ENCODE data around the gene CWF19L1. TPM values are rescaled to one million over a fixed set of nuclear protein-coding genes. Genes with fewer than 3 reads are reported as not detected.
"Not testable (repeated sequence)": the region's sequence is repeated elsewhere in the genome, so short reads cannot be mapped to it uniquely, and the experiment has no call there.

Gene CWF19L1
- polyA plus RNA-seq (2012; ENCODE audit: missing spikeins): 24.7 TPM

GRCh38 chr10:100267239-100268104, at the start of gene CWF19L1:
Gene CWF19L1, minus strand, starts transcription at chr10:100267638. Its CDS starts 45 bp downstream, at chr10:100267593.
- peak; percentile 45 for DNase-seq (ENCODE audit: insufficient read length)
- peak; percentile 66; the same call in 1 of the 2 replicates for TF ChIP-seq POLR2AphosphoS5 (IDR thresholded peaks at IDR 0.05; ENCODE audit: low read depth, low read length)
- peak; percentile 68 for TF ChIP-seq POLR2A (IDR thresholded peaks at IDR 0.05; ENCODE audit: low read depth, low read length)
- TF ChIP-seq TAF1 (IDR thresholded peaks at IDR 0.05; ENCODE audit: borderline replicate concordance, low read depth, low read length): peak; percentile 64
- peak; percentile 94 for FAIRE-seq

GRCh38 chr10:100315615-100316014, 48.2 kb upstream of the CWF19L1 start:
- TF ChIP-seq TAF1 (IDR thresholded peaks at IDR 0.05; ENCODE audit: borderline replicate concordance, low read depth, low read length) (no peak), POLR2AphosphoS5 (IDR thresholded peaks at IDR 0.05; ENCODE audit: low read depth, low read length) (no peak), POLR2A (IDR thresholded peaks at IDR 0.05; ENCODE audit: low read depth, low read length) (no peak)
- FAIRE-seq: no peak
- no peak for DNase-seq (ENCODE audit: insufficient read length)

GRCh38 chr10:100311298-100311697, 43.9 kb upstream of the CWF19L1 start:
- DNase-seq (ENCODE audit: insufficient read length) (no peak), FAIRE-seq (no peak)
- no peak for TF ChIP-seq POLR2AphosphoS5 (IDR thresholded peaks at IDR 0.05; ENCODE audit: low read depth, low read length)

GRCh38 chr10:100307684-100308083, 40.2 kb upstream of the CWF19L1 start:
- FAIRE-seq (no peak), DNase-seq (ENCODE audit: insufficient read length) (no peak)
- TF ChIP-seq TAF1 (IDR thresholded peaks at IDR 0.05; ENCODE audit: borderline replicate concordance, low read depth, low read length) (no peak), POLR2A (IDR thresholded peaks at IDR 0.05; ENCODE audit: low read depth, low read length) (no peak), POLR2AphosphoS5 (IDR thresholded peaks at IDR 0.05; ENCODE audit: low read depth, low read length) (no peak)

GRCh38 chr10:100306861-100307260, 39.4 kb upstream of the CWF19L1 start:
- TF ChIP-seq POLR2AphosphoS5 (IDR thresholded peaks at IDR 0.05; ENCODE audit: low read depth, low read length) (no peak), POLR2A (IDR thresholded peaks at IDR 0.05; ENCODE audit: low read depth, low read length) (no peak), TAF1 (IDR thresholded peaks at IDR 0.05; ENCODE audit: borderline replicate concordance, low read depth, low read length) (no peak)
- DNase-seq (ENCODE audit: insufficient read length) (no peak), FAIRE-seq (no peak)

GRCh38 chr10:100304414-100304813, 37.0 kb upstream of the CWF19L1 start:
- DNase-seq (ENCODE audit: insufficient read length) (no peak), FAIRE-seq (peak; percentile 14)
- no peak for TF ChIP-seq TAF1 (IDR thresholded peaks at IDR 0.05; ENCODE audit: borderline replicate concordance, low read depth, low read length)
- TF ChIP-seq POLR2A (IDR thresholded peaks at IDR 0.05; ENCODE audit: low read depth, low read length): no peak
- TF ChIP-seq POLR2AphosphoS5 (IDR thresholded peaks at IDR 0.05; ENCODE audit: low read depth, low read length): no peak

GRCh38 chr10:100303724-100304319, 36.4 kb upstream of the CWF19L1 start:
- FAIRE-seq: peak; percentile 86
- TF ChIP-seq POLR2A (IDR thresholded peaks at IDR 0.05; ENCODE audit: low read depth, low read length) (no peak), POLR2AphosphoS5 (IDR thresholded peaks at IDR 0.05; ENCODE audit: low read depth, low read length) (no peak), TAF1 (IDR thresholded peaks at IDR 0.05; ENCODE audit: borderline replicate concordance, low read depth, low read length) (no peak)
- DNase-seq (ENCODE audit: insufficient read length): no peak

GRCh38 chr10:100301123-100301522, 33.7 kb upstream of the CWF19L1 start:
- FAIRE-seq; DNase-seq (ENCODE audit: insufficient read length): not testable (repeated sequence)

- no peak for TF ChIP-seq TAF1 (IDR thresholded peaks at IDR 0.05; ENCODE audit: borderline replicate concordance, low read depth, low read length)
- FAIRE-seq: no peak
- DNase-seq (ENCODE audit: insufficient read length): no peak
These were observed 29.8 kb upstream of the CWF19L1 start for GRCh38 chr10:100297242-100297641.

GRCh38 chr10:100293066-100293465, 25.6 kb upstream of the CWF19L1 start:
- TF ChIP-seq POLR2AphosphoS5 (IDR thresholded peaks at IDR 0.05; ENCODE audit: low read depth, low read length) (no peak), POLR2A (IDR thresholded peaks at IDR 0.05; ENCODE audit: low read depth, low read length) (no peak), TAF1 (IDR thresholded peaks at IDR 0.05; ENCODE audit: borderline replicate concordance, low read depth, low read length) (no peak)
- no peak for DNase-seq (ENCODE audit: insufficient read length)
- FAIRE-seq: no peak

- not testable (repeated sequence) for DNase-seq (ENCODE audit: insufficient read length); FAIRE-seq
These were observed 24.9 kb upstream of the CWF19L1 start for GRCh38 chr10:100292300-100292699.

- FAIRE-seq (no peak), DNase-seq (ENCODE audit: insufficient read length) (no peak)
- TF ChIP-seq POLR2A (IDR thresholded peaks at IDR 0.05; ENCODE audit: low read depth, low read length) (no peak), POLR2AphosphoS5 (IDR thresholded peaks at IDR 0.05; ENCODE audit: low read depth, low read length) (no peak), TAF1 (IDR thresholded peaks at IDR 0.05; ENCODE audit: borderline replicate concordance, low read depth, low read length) (no peak)
These were observed 23.9 kb upstream of the CWF19L1 start for GRCh38 chr10:100291356-100291755.

Measured in GM12892 (cell line).